ENCODE measurements around the gene IER2. TPM values are rescaled to one million over a fixed set of nuclear protein-coding genes. Genes with fewer than 3 reads are reported as not detected.
"Not testable (repeated sequence)": the region's sequence is repeated elsewhere in the genome, so short reads cannot be mapped to it uniquely, and the experiment has no call there.

Gene IER2
- total RNA-seq, 1 donor from 2014 or later: 72.5 TPM

DNA sequence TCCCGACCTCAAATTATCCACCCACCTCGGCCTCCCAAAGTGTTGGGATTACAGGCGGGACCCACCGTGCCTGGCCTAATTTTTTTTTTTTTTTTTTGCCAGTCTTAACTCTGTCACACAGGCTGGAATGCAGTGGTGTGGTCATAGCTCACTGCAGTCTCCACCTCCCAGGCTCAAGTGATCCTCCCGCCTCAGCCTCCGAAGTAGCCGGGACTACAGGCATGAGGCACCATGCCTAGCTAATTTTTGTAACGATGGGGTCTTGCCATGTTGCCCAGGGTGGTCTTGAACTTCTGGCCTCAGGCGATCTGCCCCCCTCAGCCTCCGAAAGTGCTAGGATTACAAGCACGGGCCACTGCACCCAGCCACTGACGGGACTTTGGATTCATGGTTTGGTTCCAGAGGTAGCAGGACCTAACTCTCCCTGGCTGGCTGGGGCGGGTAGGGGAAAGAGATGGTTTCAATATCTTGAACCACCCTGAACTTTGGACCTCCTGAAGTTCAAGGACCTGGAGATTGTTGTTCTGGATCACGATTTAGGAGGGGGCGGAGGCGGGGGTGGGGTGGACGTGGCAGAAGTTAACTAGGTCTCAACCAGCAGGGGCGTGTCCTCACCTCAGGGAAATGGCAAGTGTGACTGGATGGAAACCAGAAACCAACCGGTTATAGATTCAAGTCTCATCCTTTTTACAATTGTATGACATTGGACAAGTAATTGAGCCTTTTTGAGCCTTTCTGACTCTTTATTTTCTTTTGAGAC lies 40.8 kb downstream of the IER2 start:
- peaks cover 3% of the 10 kb centered on the region for H3K4me1 Mint-ChIP-seq
- no peak for DNase-seq (ENCODE audit: low read depth, low spot score)
- H3K36me3 Mint-ChIP-seq (ENCODE audit: low read depth): no peaks in the 10 kb centered on the region
- no peak overlapping the region for H3K27ac Mint-ChIP-seq (ENCODE audit: unreplicated experiment)
- no peaks in the 10 kb centered on the region for H3K9me3 Mint-ChIP-seq
- H3K27me3 Mint-ChIP-seq (ENCODE audit: low read depth): no peaks in the 10 kb centered on the region
- H3K4me3 Mint-ChIP-seq: no peak overlapping the region
- TF ChIP-seq, protein P1, sequence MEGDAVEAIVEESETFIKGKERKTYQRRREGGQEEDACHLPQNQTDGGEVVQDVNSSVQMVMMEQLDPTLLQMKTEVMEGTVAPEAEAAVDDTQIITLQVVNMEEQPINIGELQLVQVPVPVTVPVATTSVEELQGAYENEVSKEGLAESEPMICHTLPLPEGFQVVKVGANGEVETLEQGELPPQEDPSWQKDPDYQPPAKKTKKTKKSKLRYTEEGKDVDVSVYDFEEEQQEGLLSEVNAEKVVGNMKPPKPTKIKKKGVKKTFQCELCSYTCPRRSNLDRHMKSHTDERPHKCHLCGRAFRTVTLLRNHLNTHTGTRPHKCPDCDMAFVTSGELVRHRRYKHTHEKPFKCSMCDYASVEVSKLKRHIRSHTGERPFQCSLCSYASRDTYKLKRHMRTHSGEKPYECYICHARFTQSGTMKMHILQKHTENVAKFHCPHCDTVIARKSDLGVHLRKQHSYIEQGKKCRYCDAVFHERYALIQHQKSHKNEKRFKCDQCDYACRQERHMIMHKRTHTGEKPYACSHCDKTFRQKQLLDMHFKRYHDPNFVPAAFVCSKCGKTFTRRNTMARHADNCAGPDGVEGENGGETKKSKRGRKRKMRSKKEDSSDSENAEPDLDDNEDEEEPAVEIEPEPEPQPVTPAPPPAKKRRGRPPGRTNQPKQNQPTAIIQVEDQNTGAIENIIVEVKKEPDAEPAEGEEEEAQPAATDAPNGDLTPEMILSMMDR (conservative IDR thresholded peaks at IDR 0.05): no peak

DNA sequence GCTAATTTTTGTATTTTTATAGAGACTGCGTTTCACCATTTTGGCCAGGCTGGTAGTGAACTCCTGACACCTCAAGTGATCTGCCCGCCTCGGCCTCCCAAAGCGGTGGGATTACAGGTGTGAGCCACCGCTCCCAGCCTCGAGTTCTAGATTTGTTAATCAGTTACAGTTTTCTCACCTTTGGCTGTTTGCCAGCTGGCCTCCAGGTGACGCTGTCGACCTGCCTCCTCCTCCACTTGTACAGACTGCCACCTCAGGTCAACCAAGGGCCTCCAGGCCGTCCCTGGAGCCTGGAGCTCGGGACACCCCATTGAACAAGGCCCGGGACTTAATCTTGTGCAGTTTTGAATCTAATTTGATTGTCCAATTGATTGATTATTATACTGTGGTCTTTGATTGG lies 45.5 kb downstream of the IER2 start:
- TF ChIP-seq, protein P1 (conservative IDR thresholded peaks at IDR 0.05): peak; percentile 60
- H3K36me3 Mint-ChIP-seq (ENCODE audit: low read depth): no peaks in the 10 kb centered on the region
- no peaks in the 10 kb centered on the region for H3K9me3 Mint-ChIP-seq
- H3K27ac Mint-ChIP-seq (ENCODE audit: unreplicated experiment): no peak overlapping the region
- peak; percentile 46 for DNase-seq (ENCODE audit: low read depth, low spot score)
- H3K4me3 Mint-ChIP-seq: no peak overlapping the region
- no peaks in the 10 kb centered on the region for H3K4me1 Mint-ChIP-seq
- no peaks in the 10 kb centered on the region for H3K27me3 Mint-ChIP-seq (ENCODE audit: low read depth)

DNA sequence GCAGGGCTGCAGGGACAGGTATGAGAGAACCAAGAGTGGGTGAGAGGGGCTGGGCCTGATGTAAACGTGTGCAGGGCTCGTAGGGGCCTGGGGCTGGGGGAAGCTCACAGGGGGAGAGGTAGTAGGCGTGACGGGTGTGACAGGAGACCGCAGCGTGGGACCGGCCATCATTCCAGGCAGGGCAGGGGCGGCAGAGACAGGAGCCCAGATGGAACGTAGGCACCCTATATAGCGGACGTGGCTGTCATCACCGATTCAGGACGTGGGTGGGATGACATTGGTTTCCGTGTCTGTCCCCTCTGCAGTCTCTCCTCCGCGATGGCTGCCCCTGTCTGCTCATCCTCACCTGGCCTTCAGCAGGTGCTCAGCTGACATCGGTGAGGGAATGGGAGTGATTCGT lies 48.4 kb downstream of the IER2 start:
- Mint-ChIP-seq H3K4me3 (no peak overlapping the region), H3K27me3 (ENCODE audit: low read depth) (no peaks in the 10 kb centered on the region), H3K36me3 (ENCODE audit: low read depth) (no peaks in the 10 kb centered on the region), H3K4me1 (no peaks in the 10 kb centered on the region), H3K27ac (ENCODE audit: unreplicated experiment) (no peak overlapping the region), H3K9me3 (no peaks in the 10 kb centered on the region)
- TF ChIP-seq, protein P1 (conservative IDR thresholded peaks at IDR 0.05): no peak
- DNase-seq (ENCODE audit: low read depth, low spot score): no peak

DNA sequence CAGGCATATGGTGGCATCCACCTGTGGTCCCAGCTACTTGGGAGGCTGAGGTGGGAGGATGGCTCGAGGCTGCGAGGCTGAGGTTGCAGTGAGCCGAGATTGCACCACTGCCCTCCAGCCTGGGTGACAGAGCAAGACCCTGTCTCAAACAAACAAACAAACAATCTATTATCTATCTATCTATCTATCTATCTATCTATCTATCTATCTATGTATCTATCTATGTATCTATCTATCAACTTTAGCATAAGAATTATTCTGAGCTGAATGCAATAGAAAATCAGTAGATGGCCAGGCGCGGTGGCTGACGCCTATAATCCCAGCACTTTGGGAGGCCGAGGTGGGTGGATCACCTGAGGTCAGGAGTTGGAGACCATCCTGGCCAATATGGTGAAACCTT lies 51.9 kb downstream of the IER2 start:
- not testable (repeated sequence) for H3K4me1 Mint-ChIP-seq; H3K27me3 Mint-ChIP-seq (ENCODE audit: low read depth); H3K9me3 Mint-ChIP-seq; DNase-seq (ENCODE audit: low read depth, low spot score); H3K36me3 Mint-ChIP-seq (ENCODE audit: low read depth); H3K27ac Mint-ChIP-seq (ENCODE audit: unreplicated experiment); H3K4me3 Mint-ChIP-seq

Other genes starting within 250 kb of the IER2 start
- 1.4 and 2.0 TPM in 2 replicates for gene SYCE2, start 231.1 kb upstream of the IER2 start, total RNA-seq
- gene FARSA, start 216.7 kb upstream of the IER2 start, total RNA-seq: 81.6 and 83.1 TPM in 2 replicates
- gene CALR, start 211.8 kb upstream of the IER2 start, total RNA-seq: 670 and 679 TPM in 2 replicates
- gene RAD23A, start 204.5 kb upstream of the IER2 start, total RNA-seq: 77.3 and 82.8 TPM in 2 replicates
- 26.0 and 26.4 TPM in 2 replicates for gene GADD45GIP1, start 193.2 kb upstream of the IER2 start, total RNA-seq
- not detected in 2 replicates for gene DAND5, start 180.8 kb upstream of the IER2 start, total RNA-seq
- gene NFIX, start 154.9 kb upstream of the IER2 start, total RNA-seq: 0.23 and 0.68 TPM in 2 replicates
- 0.30 and 0.45 TPM in 2 replicates for gene LYL1, start 47.6 kb upstream of the IER2 start, total RNA-seq
- gene TRMT1, start 33.7 kb upstream of the IER2 start, total RNA-seq: 57.1 and 58.2 TPM in 2 replicates
- 88.3 and 99.4 TPM in 2 replicates for gene NACC1, start 32.1 kb upstream of the IER2 start, total RNA-seq
- gene STX10, start within 50 bp of the IER2 start, total RNA-seq: 60.6 and 60.7 TPM in 2 replicates

Measured in neural crest cell (in vitro differentiated cells).